Sigmoid colon (tissue), 3 donors: Measurements from ENCODE around the gene ARHGAP15.

Source experiments
- POLR2A ChIP-seq, 2 donors: fragments of 450-650 bp; IDR thresholded peaks; one replicate each; pipeline ENCODE4 v1.6.1; 2016; ENCODE audit warnings: antibody characterized with exemption in 2 of 2, mild to moderate bottlenecking in 2 of 2, moderate library complexity in 2 of 2
- TF ChIP-seq, protein P1 (sequence below), 4 experiments: fragments of 450-650 bp in 3 of 4; fragments of 200-600 bp in 1 of 4; IDR thresholded peaks; one replicate each; pipeline ENCODE4 v1.5.1; 2016 to 2019; ENCODE audit warnings: antibody characterized with exemption in 4 of 4, mild to moderate bottlenecking in 3 of 4, moderate library complexity in 2 of 4

- TF ChIP-seq, protein P1, sequence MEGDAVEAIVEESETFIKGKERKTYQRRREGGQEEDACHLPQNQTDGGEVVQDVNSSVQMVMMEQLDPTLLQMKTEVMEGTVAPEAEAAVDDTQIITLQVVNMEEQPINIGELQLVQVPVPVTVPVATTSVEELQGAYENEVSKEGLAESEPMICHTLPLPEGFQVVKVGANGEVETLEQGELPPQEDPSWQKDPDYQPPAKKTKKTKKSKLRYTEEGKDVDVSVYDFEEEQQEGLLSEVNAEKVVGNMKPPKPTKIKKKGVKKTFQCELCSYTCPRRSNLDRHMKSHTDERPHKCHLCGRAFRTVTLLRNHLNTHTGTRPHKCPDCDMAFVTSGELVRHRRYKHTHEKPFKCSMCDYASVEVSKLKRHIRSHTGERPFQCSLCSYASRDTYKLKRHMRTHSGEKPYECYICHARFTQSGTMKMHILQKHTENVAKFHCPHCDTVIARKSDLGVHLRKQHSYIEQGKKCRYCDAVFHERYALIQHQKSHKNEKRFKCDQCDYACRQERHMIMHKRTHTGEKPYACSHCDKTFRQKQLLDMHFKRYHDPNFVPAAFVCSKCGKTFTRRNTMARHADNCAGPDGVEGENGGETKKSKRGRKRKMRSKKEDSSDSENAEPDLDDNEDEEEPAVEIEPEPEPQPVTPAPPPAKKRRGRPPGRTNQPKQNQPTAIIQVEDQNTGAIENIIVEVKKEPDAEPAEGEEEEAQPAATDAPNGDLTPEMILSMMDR (IDR thresholded peaks at IDR 0.05), result no peak
- TF ChIP-seq POLR2A (IDR thresholded peaks at IDR 0.05), result no peak
These were observed 396.2 kb downstream of the ARHGAP15 start for GRCh38 chr2:143525402-143525860.
